Stimulated activated CD4-positive, alpha-beta T cell treated with anti-CD3 and anti-CD28 coated beads, Interleukin-15, amount 100 ng/mL, for 48 hours (primary cell): ENCODE data around the gene PDE5A.
"Not testable (repeated sequence)": the region's sequence is repeated elsewhere in the genome, so short reads cannot be mapped to it uniquely, and the experiment has no call there.

ENCODE experiments used
- DNase-seq, 2 donors: peaks; one replicate each; pipeline ENCODE4 v3.0.0-alpha.2; 2020; ENCODE audit warnings: low read depth in 2 of 2

Gene PDE5A

DNA sequence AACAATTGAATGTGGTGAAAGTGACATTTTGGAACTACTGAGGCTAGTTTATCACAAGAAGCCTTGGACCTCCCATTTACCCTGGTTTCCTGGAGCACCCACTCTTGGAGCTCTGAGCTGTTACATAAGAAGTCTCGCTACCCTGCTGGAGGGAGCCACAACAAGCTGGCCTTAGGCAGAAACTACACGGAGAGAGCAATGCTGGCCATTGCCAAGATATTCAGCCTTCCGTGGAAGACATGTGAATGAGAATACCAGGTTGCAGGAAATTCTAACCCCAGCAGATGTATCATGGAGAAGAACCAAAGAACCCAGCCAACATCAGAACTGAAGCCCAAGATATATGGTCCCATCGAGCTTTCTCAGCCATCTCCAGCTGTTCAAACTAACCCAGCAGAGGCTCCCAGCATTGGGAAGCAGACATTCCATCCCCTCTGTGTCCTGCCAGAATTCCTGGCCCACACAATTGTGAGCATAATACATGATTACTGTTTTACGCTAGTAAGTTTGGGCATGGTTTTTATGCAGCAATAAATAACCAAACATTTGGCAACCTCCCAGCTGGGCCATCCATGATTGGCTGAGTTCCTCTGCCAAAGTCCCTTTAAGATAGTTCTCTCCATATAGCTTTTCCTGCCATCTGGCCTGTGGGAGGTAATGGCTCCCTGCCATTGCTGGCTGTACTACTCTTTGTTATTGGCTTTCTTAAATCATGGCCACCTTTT is 17.9 kb upstream of the PDE5A start:
- no peak for DNase-seq

DNA sequence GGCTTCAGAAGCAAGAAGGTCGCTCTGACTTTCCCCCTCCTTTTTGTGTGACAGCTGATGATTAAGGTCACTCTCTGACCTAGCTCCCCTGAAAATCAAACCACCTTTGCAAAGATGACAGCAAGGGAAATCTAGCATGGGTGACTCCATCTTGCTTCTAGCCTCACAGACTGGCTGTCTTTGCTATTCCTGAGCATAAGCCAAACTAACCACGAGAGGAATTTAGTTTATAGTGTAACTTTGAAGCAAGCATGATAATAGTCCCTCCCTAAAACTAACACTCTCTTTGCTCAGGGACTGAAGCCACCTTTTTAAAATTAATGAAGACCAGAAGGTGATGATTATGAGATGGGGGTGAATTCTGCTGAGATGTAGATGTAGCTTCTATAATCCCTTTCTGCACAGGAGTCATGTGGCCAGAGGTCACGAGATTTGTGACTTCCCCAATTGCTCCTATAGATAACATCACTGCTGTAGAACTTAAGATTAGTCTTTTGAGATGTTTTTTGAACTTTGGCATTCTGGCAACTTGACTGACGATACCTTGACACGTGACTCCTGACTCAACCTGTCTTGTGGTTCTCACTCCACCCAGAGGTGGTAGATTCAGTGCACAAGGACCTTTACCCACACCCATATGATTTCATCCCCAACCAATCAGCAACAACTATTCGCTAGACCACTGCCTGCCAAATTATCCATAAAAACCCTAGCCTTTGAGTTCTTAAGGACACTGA is 14.9 kb upstream of the PDE5A start:
- no peak for DNase-seq

DNA sequence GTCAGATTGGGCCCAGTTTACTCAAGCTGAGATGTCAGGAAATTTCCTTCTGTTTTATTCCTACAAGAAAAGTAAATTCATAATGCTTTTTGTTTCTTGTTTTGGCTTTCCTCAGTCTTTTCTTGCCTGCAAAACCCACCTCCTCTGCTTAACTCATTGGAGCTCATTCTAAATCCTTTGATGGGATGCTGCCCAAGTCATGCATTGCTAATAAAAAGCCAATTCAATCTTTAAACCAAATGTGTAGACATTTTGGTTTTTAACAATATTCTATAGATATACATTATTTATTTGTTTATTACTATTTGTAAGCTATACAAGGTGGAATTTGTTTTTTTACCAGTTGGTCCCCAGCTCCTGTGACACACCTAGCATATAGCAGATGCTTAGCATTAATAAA is 13.2 kb upstream of the PDE5A start:
- DNase-seq: no peak

DNA sequence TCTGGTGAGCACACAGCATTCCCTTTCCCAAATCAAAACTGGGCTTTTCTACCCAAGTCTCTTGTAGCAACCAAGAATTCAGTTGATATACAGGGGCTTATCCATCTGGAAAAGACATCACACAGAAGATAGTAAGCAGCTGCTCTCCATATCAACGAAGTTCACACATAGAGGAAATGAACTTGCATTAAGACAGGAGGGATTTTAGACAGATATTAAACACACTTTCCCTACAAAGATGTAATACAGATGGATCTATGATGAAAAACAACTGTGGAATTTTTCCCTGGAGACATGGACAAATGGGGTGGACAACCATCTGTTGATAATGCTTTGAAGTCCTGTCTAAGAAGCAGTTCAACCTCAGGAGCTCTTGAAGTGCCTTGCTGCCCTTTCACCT is 9.8 kb upstream of the PDE5A start:
- DNase-seq: no peak

DNA sequence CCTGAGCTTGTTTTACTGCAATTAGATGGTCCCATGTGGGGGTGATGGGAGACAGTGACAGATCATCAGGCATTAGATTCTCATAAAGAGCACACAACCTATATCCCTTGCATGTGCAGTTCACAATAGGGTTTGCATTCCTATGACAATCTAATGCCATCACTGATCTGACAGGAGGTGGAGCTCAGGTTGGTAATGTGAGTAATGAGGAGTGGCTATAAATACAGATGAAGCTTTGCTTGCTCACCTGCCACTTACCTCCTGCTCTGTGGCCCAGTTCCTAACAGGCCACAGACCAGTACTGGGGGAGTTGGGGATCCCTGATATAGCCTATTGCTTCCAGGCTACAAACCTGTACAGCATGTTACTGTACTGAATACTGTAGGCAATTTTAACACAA is 8.2 kb upstream of the PDE5A start:
- not testable (repeated sequence) for DNase-seq

DNA sequence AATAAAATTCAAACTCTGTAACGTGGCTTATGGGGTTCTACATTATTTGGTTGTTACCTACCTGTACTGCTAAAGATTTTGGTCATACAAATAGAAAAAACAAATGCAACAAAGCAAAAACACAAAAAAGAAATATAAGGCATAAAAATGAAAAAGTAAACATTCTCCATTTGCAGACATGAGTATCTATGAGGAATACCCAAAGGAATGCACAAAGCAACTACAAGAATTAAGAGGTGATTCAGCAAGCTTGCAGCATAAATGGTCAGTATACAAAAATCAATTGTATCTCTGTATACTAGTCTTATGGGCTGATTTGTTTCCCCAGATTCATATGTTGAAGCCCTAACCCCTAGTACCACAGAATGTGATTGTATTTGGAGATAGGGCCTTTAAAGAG is 3.6 kb upstream of the PDE5A start:
- DNase-seq: no peak

DNA sequence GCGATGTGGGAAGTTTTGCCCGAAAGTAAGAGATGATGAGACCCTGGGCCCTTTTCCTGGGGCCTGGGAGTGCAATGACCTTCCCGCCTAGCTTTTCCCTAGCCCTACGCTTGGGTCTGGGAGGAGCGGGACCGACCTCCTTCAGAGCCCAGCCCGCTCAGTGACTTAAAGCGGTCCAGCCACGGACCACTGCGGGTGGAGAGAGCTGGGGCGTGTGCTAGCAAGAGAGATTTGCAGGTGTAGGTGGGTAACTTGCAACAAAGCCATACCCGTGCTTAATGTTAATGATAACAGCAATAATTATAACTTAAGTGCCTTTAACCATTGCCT is 503 bp upstream of the PDE5A start:
- DNase-seq: no peak

DNA sequence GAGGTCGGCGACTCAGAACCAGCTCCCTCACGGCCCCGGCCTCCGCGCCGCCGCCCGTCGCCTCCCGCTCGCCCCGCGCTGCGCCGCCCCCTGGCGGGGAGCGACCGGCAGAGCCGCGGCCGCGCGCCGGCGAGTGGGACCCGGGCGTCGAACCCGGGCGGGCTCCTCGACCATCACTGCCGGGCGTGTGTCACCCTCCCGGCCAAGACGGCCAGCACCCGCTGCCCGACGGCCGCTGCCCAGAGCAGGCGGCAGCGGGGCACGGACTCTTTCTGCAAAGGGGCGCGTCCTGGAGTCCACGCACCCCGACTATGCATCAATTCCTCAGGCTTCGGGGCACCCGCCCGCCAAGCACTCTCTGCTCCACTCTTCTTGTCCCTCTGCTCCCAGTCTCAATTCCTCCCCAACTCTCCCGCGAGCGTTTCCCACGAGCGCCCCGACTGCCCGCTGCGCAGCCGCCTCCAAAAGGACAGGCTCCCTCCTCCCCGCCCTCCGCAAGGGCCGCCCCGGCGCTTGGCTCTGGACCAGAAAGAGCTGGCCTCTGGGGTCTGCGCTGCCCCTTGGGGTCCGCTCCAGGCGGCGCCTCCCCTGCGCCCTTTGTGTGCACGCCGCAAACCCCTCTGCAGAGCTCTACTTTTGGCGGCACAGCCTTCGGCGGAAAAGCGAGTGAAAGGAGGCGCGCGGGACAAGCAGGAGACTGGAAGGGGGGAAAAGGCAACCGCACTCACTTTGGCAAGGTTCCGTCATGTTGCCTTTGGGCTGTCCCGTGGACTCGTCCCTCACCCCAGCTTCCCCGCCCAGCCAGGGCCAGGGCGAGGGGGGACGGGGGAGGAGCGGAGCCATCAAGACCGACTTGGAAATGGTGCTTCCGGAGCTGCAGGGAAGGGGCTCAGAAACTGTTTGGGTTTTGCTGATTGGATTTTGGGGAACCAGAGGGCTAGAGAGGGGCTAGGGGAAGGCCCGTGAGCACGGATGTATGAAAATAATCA is 1.0 kb downstream of the PDE5A start:
- peak; percentile 14 to 39 for DNase-seq

DNA sequence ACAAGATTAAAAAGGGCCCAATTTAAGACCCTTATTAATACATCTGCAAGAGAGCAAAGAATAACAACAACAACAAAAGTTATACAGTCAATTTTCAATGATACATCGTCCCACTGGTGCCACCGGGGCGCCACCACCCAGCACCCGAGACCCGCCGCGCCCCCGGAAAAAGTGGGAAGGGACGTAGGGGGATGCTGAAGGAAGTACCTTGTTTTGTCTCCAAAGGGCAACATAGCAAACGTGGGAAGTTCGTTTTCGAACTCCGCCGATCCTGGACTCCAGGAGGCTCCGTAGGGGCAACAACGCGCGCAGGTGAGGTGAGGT is 1.7 kb downstream of the PDE5A start:
- DNase-seq: no peak

DNA sequence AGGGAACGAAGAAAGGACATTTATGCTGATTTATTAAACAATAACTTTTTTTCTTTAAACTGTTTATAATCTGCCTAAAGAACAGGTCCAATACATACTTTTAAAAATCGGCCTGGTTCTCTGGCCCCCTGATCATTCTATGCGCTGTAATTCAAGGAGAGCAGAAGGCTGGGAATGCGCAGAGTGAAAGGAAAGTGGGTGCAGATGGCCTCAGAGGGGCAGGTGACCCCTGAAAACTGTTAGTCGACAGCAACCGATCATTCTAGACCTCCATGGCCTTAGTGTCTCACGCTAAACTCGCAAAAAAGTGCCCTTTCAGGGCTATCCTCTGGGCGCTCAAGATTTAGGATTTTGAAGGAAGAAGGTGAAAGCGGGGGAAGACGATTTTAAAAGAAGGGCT is 2.2 kb downstream of the PDE5A start:
- DNase-seq: no peak

DNA sequence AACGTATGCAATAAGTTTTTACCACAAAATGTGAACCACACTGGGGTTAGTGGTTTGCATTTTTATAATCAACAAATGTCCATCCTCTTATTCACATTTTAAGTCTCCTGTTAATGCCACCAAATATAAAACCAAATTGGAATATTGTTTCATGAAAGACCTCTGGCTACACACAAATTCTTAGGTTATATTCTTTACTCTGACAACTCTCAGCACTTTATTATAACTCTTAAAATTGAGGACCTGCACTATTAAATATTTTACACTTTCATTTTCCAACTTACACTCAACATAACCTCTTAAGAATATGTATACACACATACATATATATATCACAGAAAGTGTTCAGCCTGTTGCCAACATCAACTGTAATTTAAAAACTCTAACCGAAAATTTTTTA is 2.8 kb downstream of the PDE5A start:
- no peak for DNase-seq

DNA sequence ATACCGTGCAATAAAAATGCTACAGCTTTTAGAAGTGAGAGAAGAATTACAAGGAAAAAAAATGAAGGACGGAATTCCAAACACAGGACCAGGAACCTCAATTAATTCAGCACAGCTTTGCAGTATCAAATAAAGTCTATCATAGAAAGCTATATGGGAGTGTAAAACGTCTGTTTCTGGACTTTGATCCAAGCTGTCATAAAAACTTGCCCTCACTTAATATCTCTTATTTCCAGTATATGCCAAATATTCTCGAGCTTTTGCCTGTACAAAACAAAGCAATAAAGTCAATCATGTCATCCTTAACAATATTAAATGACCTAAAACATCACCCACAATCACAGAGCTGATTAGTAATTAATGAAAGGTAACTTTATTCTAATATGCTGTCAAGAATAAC is 4.2 kb downstream of the PDE5A start:
- DNase-seq: no peak

DNA sequence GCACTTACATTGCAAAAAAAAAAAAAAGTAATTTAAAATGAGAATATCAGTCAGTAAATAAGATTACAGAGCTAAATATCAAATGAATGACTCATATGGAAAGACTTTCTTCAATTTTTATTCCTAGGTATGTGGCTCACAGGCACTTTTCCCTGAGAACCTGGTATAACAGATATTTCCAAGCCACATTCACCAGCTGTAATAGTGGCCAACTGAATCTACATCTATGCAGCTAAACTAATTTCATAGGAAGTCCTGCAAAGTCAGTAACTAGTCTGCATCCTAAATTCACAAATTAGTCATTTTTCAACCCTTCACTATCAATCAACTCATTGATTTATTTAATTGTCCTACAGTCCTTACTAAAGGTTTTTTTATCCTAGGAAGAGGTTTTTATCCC is 5.6 kb downstream of the PDE5A start:
- DNase-seq: no peak

DNA sequence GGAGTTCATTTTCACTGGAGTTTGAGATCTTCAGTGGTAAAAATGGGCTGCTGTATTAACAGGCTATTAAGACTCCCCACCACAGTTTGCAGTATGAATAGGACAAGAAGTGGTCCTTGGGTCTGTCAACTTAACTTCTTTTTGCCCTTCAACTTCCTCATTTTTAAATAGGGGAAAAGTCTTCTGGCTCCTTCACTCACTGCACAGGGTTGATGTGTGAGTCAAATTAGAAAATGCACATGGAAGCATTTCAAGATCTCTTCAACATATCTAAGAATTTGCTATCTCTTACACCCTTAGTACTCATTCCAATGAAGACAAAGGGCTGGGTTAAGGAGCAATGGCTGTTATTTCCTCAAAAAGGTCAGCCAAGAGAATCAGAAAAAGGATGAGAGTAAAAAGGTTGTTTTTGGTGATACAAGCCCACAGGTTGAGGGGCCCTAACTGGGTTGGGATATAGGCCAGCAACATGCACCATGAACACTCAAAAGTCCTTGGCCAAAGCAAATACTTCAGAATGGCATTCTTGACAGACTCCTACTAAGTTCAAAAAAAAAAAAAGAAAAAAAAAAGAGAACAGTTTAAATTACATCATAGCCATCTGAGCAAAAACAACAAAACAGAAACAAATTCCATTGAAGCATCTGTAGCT is 13.4 kb downstream of the PDE5A start:
- DNase-seq: no peak

DNA sequence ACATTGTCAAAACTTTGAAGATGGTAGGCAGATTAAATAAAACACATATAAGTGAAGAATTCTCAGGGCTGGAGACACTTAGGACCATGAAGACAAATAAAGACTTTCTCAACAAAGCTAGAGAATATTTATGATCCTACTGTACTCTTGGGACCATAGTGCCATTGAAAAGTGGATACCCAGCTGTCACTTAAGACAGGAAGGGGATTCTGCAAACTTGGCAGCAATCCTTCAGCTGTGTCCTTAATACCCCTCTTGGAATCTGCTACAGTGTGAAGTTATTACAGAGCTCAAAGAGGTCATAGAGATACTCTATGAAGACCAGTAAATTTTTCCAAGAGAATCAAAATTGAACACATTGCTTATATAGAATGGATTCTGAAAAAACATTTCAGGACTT is 24.3 kb downstream of the PDE5A start:
- DNase-seq: no peak

DNA sequence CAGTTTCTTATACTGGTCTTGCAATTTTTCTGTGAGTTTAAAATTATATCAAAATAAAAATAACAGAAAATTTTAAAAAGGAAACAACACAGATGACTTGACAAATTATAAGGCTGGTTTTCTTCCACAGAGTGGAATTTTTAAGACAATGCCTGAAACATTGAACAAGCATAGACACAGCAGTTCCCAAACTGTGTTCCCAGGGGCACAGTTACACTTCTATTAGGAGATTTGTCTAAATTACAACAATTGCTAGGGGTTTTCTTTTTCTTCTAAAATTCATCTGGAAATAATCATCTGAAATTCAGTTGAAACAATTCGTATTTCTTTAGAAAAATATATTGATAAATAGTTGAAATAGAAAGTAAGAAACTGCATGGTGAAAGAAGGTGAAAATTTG is 26.2 kb downstream of the PDE5A start:
- DNase-seq: no peak

DNA sequence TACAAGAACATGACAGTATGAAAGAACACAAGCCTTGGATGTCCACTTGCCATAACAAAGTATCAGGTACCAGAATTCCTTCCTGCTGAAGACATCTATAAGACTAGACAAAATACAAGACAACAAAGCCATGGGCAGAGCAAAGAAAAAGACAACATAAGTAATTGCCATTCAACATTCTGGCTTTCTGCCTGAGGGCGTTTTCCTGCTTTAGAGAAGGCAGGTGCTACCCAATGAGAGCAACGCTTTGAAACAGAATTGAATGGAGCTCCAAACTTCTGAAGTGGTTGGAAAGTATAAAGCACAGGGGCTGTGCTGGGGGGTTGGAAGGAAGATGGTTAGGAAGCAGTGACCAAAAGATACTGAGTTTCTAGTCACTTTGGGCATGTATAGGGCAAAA is 30.1 kb downstream of the PDE5A start:
- no peak for DNase-seq

DNA sequence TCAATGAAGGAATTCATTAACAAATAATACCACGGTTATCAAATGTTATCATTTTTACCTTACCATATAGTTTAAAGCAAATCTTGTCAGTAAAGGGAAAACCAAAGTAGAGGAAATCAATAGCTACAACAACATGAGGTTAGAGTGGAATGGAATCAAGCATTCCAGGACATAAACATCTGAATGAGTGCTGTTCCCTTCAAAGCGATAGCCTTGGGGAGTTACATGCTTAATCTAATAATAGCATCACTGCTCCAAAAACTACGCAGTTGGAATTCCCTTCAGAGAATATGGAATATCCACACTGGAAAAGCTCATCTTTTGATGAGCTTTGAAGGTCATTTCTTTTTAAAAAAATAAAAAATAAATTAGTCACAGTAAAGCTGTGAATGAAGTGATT is 31.2 kb downstream of the PDE5A start:
- no peak for DNase-seq

DNA sequence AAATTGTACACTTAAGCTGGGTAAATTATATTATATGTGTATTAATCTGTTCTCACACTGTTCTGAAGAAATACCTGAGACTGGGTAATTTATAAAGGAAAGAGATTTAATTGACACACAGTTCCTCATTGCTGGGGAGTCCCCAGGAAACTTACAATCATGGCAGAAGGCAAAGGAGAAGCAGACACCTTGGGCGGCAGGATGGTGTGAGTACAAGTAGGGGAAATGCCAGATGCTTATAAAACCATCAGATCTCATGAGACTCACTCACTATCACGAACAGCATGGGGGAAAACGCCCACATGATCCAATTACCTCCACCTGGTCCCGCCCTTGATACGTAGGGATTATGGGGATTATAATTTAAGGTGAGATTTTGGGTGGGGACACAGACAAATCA is 34.9 kb downstream of the PDE5A start:
- DNase-seq: no peak

DNA sequence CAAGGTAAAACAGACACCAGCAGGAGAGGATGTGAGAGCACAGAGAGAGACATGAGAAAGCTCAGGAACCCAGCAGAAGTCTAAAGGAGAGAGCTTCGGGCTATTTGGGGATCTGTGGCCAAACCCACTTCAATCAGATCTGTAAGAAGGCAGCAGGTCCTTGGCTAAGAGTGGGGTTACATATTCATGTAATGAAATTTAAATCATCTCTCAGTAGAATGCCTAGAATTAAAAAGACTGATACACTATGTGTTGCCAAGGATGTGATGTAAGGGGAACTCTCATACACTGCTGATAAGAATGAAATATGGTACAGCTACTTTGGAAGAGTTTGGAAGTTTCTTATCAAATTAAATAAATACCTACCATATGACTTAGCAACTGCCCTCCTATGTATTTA is 35.8 kb downstream of the PDE5A start:
- no peak for DNase-seq

DNA sequence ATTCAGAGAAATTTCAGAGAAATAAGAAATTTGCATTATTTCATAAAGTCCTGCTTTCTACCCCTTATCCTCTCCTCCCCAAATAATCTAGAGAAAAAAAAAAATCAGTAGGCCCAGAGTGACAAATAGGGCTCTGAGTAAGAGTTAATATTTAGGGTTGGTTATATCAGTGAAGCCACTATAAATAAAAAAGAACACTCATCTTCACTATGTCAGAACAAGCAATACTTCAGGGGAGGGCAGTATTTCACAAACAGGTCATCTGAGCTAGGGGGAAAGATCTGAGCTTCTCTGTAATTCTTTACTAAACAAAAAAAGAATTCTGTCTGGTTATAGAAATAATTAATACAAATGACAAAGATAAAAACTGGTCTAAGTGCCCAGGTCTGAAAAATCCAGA is 39.4 kb downstream of the PDE5A start:
- DNase-seq: no peak

DNA sequence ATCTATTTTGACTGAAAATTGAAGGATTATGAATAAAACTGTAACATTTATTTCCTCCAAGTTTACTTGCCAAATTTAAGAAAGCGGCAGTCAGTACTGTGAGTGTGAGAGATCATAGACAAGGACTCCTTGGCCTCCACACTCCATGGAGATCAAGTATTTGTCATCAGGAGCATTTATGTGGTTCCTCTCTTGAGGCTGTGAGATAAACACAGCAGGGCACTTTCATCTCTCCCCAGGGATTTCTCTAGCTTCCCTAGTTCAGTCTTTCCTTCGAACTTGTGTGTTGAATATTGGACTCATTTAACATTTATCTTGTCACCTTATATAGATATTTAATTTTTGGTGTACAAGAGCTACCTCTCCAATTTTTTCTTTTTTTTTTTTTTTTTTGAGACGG is 40.8 kb downstream of the PDE5A start:
- DNase-seq: no peak
